ENCODE results near the gene ADAM10. TPM values are rescaled to one million over a fixed set of nuclear protein-coding genes. Genes with fewer than 3 reads are reported as not detected.

The ADAM10 gene
- total RNA-seq, 1 donor from 2014 or later, result 147 TPM

DNA sequence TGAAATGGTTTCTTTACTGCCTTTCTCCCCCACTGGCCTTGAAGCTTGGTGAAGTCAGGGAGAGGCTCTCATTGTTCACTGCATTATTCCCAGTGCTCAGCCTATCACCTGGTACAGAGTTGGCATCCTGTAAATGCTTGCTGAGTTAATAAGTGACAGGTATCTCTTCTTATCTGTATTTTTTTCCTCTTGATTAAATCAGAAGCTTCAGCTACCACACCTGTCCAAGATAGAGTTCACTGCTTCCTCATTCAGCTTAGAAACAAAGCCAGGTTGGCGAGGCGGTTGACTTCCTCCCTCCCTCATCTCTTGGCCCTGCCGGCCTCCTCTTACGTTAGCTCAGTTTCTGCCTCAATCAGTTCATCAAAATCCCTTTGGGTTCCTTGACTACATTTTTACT is 174.9 kb downstream of the ADAM10 start:
- no peaks in the 10 kb centered on the region for H3K4me1 Mint-ChIP-seq (ENCODE audit: low read depth)
- no peak for DNase-seq (ENCODE audit: low spot score)
- no peak overlapping the region for H3K27ac Mint-ChIP-seq (ENCODE audit: unreplicated experiment)
- H3K9me3 Mint-ChIP-seq (ENCODE audit: low read depth), result peaks cover 4% of the 10 kb centered on the region
- no peaks in the 10 kb centered on the region for H3K27me3 Mint-ChIP-seq (ENCODE audit: low read depth)
- TF ChIP-seq, protein P1, sequence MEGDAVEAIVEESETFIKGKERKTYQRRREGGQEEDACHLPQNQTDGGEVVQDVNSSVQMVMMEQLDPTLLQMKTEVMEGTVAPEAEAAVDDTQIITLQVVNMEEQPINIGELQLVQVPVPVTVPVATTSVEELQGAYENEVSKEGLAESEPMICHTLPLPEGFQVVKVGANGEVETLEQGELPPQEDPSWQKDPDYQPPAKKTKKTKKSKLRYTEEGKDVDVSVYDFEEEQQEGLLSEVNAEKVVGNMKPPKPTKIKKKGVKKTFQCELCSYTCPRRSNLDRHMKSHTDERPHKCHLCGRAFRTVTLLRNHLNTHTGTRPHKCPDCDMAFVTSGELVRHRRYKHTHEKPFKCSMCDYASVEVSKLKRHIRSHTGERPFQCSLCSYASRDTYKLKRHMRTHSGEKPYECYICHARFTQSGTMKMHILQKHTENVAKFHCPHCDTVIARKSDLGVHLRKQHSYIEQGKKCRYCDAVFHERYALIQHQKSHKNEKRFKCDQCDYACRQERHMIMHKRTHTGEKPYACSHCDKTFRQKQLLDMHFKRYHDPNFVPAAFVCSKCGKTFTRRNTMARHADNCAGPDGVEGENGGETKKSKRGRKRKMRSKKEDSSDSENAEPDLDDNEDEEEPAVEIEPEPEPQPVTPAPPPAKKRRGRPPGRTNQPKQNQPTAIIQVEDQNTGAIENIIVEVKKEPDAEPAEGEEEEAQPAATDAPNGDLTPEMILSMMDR (IDR thresholded peaks at IDR 0.05), result no peak
- H3K36me3 Mint-ChIP-seq (ENCODE audit: low read depth), result no peaks in the 10 kb centered on the region
- H3K4me3 Mint-ChIP-seq (ENCODE audit: unreplicated experiment), result no peak overlapping the region

DNA sequence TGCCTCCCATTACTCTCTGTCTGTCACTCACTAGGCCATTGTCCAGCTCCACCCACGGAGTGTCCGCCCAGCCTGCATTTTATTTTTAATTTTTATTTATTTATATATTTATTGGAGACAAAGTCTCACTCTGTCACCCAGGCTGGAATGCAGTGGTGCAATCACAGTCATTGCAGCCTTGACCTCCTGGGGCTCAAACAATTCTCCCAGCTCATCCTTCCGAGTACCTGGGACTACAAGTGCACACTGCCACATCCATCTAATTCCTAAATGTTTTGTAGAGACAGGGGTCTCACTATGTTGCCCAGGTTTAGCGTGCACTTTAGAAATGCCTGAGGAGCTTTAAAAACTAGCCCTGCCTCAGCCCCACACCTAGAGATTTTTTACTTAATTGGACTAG is 176.2 kb downstream of the ADAM10 start:
- TF ChIP-seq, protein P1 (IDR thresholded peaks at IDR 0.05), result no peak
- no peak for DNase-seq (ENCODE audit: low spot score)
- H3K9me3 Mint-ChIP-seq (ENCODE audit: low read depth), result peaks cover 4% of the 10 kb centered on the region
- no peak overlapping the region for H3K27ac Mint-ChIP-seq (ENCODE audit: unreplicated experiment)
- no peak overlapping the region for H3K4me3 Mint-ChIP-seq (ENCODE audit: unreplicated experiment)
- H3K4me1 Mint-ChIP-seq (ENCODE audit: low read depth), result no peaks in the 10 kb centered on the region
- no peaks in the 10 kb centered on the region for H3K27me3 Mint-ChIP-seq (ENCODE audit: low read depth)
- no peaks in the 10 kb centered on the region for H3K36me3 Mint-ChIP-seq (ENCODE audit: low read depth)

DNA sequence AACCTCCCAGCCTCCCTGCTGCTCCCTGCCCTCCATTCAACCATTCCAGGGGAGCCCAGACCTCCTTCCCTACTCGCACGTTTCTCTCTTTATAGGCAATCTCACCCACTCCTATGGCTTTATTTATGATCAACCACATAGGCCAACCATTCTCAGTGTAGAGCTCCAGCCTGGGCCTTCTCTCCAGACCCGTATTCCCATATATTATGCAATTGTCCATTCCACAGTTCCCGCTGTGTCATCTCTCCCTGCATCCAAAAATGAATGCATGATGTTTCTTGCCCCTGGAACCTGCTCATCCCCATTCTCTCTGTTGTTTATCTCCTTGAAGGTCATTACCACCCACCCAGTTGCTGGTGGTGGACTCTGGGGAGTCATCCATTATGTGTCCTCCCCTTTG is 177.0 kb downstream of the ADAM10 start:
- H3K4me1 Mint-ChIP-seq (ENCODE audit: low read depth), result peaks cover 3% of the 10 kb centered on the region
- DNase-seq (ENCODE audit: low spot score), result no peak
- no peak overlapping the region for H3K4me3 Mint-ChIP-seq (ENCODE audit: unreplicated experiment)
- H3K27ac Mint-ChIP-seq (ENCODE audit: unreplicated experiment), result no peak overlapping the region
- H3K36me3 Mint-ChIP-seq (ENCODE audit: low read depth), result no peaks in the 10 kb centered on the region
- H3K27me3 Mint-ChIP-seq (ENCODE audit: low read depth), result no peaks in the 10 kb centered on the region
- H3K9me3 Mint-ChIP-seq (ENCODE audit: low read depth), result peaks cover 4% of the 10 kb centered on the region
- TF ChIP-seq, protein P1 (IDR thresholded peaks at IDR 0.05), result no peak

DNA sequence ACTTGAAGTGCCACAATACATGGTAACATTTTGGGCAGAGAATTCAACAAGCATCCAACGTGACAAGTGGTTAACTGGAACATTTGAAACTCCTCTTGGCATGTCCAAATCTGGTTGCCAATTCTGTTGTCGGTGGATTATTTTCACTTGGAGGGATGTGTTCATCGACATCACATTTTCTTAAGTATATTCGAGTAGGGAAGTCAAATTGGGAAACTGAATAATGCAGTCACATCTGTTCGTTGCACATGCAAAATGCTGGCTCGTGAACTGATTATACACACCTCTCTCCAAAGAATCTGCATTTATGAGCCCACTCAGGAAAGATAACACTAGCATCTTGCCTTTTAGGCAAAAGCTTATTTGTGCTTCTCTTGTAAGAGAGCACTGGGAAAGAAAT is 178.0 kb downstream of the ADAM10 start:
- TF ChIP-seq, protein P1 (IDR thresholded peaks at IDR 0.05), result no peak
- Mint-ChIP-seq H3K36me3 (ENCODE audit: low read depth) (no peaks in the 10 kb centered on the region), H3K27ac (ENCODE audit: unreplicated experiment) (no peak overlapping the region), H3K4me3 (ENCODE audit: unreplicated experiment) (no peak overlapping the region), H3K4me1 (ENCODE audit: low read depth) (peaks cover 3% of the 10 kb centered on the region), H3K9me3 (ENCODE audit: low read depth) (peaks cover 4% of the 10 kb centered on the region), H3K27me3 (ENCODE audit: low read depth) (no peaks in the 10 kb centered on the region)
- DNase-seq (ENCODE audit: low spot score), result no peak

DNA sequence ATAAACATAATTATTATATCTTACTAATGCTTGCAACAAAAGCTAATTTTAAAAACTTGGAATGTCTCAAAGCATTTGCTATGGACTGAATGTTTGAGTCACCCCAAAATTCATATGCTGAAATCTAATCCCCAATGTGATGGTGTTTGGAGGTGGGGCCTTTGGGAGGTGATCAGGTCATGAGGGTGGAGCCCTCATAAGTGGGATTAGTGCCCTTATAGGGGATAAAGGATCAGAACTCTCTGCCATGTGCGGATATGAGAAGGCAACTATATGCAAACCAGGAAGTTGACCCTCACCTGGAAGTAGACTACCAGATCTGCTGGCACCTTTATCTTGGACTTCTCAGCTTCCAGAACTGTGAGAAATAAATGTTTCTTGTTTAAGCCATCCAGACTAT is 180.1 kb downstream of the ADAM10 start:
- H3K4me1 Mint-ChIP-seq (ENCODE audit: low read depth), result peaks cover 3% of the 10 kb centered on the region
- DNase-seq (ENCODE audit: low spot score), result no peak
- H3K27me3 Mint-ChIP-seq (ENCODE audit: low read depth), result no peaks in the 10 kb centered on the region
- no peak overlapping the region for H3K27ac Mint-ChIP-seq (ENCODE audit: unreplicated experiment)
- peaks cover 4% of the 10 kb centered on the region for H3K9me3 Mint-ChIP-seq (ENCODE audit: low read depth)
- no peaks in the 10 kb centered on the region for H3K36me3 Mint-ChIP-seq (ENCODE audit: low read depth)
- TF ChIP-seq, protein P1 (IDR thresholded peaks at IDR 0.05), result no peak
- no peak overlapping the region for H3K4me3 Mint-ChIP-seq (ENCODE audit: unreplicated experiment)
